ENCODE measurements around the gene NPM1.
A peak's percentile ranks its signal among the peaks of the same experiment; 100 is the strongest.

NPM1 gene

GRCh38 chr5:171415115-171415730 is 27.6 kb downstream of the NPM1 start:
- DNase-seq, result no peak

DNA sequence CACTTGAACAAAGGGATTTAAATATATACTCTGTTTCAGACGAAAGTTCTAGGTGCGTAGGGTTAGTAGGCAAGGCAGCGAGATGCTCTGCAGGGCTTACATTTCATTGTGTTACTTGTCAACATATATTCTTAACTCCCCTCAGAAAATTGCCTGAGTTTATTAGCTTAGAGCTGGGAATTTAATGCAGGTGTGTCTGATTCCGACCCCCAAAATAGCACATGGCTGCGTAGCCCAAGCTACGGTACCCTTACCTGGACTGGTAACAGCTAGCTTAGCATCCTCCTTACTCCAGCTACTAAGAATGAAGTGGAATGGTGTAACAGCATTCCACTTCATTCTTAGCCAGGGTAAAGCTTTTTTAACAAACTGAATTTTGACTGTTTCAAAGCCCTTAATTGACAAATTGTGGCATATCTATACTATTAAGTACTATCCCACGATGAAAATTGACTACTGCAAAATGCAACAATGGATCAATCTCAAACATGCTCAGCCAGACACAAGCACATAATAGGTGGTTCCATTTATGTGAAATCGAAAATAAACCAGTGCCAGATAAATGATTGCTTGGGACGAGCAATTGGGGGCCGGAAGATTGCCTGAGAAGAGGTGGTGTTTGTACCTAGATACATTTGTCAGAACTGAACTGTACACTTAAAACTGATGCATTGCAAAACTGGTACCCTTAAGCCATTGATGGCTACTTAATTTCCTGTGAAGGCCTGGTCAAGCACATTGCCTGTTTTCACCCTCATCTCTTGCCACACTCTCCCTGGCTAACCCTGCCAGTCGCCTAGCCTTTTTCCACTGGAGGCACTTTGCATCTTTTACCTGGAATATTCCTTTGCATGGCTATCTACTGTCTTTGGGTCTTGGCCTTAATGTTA is 28.8 kb downstream of the NPM1 start:
- no peak for DNase-seq

- no peak for DNase-seq
These were observed 30.8 kb downstream of the NPM1 start for GRCh38 chr5:171418316-171418981.

GRCh38 chr5:171418982-171419687 is 31.5 kb downstream of the NPM1 start, which contains the start of gene FGF18:
Gene FGF18, plus strand, starts transcription at chr5:171419647. Its CDS starts 553 bp downstream, at chr5:171420200.
- DNase-seq, result no peak

DNA sequence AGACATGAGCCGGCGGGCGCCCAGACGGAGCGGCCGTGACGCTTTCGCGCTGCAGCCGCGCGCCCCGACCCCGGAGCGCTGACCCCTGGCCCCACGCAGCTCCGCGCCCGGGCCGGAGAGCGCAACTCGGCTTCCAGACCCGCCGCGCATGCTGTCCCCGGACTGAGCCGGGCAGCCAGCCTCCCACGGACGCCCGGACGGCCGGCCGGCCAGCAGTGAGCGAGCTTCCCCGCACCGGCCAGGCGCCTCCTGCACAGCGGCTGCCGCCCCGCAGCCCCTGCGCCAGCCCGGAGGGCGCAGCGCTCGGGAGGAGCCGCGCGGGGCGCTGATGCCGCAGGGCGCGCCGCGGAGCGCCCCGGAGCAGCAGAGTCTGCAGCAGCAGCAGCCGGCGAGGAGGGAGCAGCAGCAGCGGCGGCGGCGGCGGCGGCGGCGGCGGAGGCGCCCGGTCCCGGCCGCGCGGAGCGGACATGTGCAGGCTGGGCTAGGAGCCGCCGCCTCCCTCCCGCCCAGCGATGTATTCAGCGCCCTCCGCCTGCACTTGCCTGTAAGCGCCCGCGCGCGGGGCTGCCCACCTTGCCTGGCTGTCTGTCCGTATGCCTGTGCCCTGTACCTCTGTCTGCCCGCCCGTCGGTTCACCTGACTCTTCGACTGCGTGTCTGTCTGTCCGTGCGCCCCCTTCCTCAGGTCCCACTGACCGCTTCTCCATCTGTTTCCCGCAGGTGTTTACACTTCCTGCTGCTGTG is 32.2 kb downstream of the NPM1 start:
- no peak for DNase-seq

GRCh38 chr5:171420431-171421241 is 33.0 kb downstream of the NPM1 start:
- peak; percentile 57 for DNase-seq

- no peak for DNase-seq
These were observed 33.9 kb downstream of the NPM1 start for GRCh38 chr5:171421331-171422262.

GRCh38 chr5:171422495-171422894 is 34.8 kb downstream of the NPM1 start:
- DNase-seq, result no peak

- no peak for DNase-seq
These were observed 35.4 kb downstream of the NPM1 start for GRCh38 chr5:171422902-171423663.

- no peak for DNase-seq
These were observed 37.1 kb downstream of the NPM1 start for GRCh38 chr5:171424726-171425125.

DNA sequence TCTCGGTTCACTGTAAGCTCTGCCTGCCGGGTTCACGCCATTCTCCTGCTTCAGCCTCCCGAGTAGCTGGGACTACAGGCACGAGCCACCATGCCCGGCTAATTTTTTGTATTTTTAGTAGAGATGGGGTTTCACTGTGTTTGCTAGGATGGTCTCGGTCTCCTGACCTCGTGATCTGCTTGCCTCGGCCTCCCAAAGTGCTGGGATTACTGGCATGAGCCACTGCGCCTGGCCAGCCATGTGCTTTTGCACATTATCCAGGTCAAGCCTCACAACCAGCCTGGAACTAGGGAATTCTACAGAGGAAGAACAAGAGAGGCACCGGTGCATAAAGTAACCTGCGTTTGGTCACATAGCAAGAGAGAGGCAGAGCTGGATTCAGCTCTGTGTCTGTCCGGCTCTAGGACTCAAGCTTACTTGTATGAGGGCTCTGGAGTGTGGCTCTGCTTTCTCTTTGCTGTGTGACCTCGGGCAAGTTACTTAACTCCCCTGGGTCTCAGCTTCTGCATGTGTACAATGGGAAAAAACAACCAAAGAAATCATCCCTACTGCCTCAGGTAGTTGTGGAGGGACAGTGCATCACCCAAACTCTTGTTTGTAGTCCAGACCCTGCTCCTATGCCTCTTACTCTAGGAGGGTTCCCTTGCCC is 38.1 kb downstream of the NPM1 start:
- DNase-seq, result no peak

DNA sequence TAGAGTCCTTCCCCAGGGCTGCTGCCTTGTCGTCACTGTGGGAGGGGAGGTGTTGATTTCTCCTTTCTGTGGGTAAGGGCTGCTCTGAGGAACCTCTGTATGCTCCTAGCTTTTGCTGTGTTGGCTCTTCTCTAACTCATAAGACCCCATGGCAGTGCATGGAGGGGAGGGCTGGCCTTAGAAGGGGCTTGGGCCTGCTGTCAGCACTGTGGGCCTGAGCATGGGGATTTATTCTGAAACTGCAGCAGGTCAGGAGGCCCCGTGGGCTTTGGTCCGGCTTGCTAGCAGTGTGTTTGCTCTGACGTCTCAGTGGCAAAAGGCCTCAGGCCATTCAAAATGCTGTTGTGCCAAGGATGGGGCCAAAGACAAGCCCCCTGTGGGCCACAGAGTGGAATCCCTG is 38.6 kb downstream of the NPM1 start:
- no peak for DNase-seq

GRCh38 chr5:171426680-171427079 is 39.0 kb downstream of the NPM1 start:
- DNase-seq, result no peak

- DNase-seq, result no peak
These were observed 39.9 kb downstream of the NPM1 start for GRCh38 chr5:171427318-171428167.

DNA sequence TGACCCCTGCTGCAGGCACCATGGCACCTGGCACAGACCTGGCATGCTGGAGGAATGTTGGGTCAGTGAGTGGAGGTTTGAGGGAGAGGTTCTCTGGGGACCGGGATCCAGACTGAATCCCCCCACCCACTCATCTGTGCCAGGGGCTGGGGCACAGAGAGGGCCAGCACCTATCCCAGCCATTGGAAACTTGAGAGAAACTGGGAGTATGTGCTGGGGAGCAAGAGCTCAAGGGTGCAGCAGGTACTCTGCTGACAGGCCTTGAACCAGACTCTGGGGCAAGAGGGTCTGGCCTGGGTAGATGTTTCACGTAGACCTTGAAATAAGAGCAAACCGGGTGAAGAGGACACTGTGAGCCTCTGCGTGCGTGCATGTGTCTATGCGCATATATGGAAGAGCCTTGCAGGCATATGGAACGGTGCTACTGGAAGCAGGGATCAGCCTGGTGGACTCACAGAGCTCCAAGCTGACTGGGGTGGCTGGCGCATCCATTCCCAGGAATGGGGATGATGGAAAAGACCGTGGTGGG is 40.6 kb downstream of the NPM1 start:
- DNase-seq, result no peak

DNA sequence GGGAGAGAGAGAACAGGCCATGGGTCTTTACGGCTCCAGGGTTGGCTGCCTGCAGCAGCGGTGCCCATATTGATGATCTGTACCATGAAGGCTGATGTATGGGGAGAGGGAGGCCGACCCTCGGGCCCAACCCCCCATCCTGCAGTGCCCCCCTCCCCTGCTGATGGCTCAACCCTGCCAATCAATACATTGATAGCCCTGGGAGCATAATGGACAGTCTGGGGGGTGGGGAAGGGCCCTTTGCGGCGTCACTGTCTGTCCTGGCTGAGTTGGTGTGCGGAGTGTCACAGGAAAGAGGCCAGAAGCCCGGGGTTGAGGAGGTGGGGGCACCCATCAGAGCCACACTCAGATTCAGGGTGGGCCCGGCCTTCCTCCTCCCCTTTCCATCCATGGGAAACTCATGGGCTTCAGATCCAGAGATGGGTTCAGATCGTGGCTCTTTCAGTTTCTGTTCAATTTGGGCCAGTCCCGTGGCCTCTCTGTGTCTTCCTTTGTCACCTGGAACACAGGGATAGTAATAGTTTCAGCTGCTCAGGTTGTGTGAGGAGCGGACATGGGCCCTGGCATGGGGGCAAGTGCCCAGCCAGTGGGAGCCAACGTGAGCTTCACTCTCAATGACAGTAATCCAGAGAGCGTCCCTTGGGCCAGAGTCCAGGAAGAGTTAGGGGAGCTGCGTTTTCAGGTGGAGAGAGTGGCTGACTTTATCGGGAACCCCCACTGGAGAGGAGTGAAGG is 41.3 kb downstream of the NPM1 start:
- DNase-seq, result no peak

DNA sequence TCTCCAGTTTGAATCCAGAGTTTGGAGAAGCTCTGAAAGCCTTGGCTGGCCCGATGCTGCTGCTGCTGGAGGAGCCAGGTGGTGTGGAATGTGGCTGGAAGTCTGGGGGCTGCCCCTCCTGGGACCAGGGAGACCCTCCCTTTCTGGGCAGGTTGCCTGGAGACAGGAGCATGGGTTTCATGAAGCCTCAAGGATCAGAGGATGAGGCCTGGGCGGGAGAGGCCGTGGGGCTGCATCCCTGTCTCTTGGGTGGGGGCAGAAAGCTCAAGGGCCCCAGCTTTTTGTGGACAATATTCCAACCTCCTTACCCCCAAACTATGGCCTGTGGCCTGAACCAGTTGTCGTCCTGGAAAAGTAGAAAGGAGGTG is 41.9 kb downstream of the NPM1 start:
- no peak for DNase-seq

Data from DMS79 (cell line).